GM12878 (cell line): Measurements from ENCODE around the gene SMURF1. TPM values are rescaled to one million over a fixed set of nuclear protein-coding genes. Genes with fewer than 3 reads are reported as not detected.

Experiments used
- ATAC-seq: fragments of 200-7000 bp; cut with Tn5 transposase; 3 replicates; pipeline ENCODE4 v1.9.1; 2020; ENCODE audit warnings: mild to moderate bottlenecking, moderate library complexity
- BruUV-seq: library from RNA; stranded (reverse); fragments of 400-500 nt; replicated peaks from 2 replicates; lab custom pipeline; 2021; lab: Mats Ljungman, UMichigan
- CTCF ChIA-PET: fragments of 300-600 bp; sonication (Branson Sonifier 250); formaldehyde crosslinking; extraction: SDS; loops from one replicate; lab custom pipeline; 2021; ENCODE audit warnings: inconsistent platforms; lab: Yijun Ruan, JAX
- POLR2A ChIA-PET: fragments of 350-600 bp; formaldehyde crosslinking; extraction: SDS; loops from one replicate; lab custom pipeline; 2021; ENCODE audit warnings: inconsistent platforms; lab: Charles Lee
- RAD21 ChIA-PET: fragments of 300-600 bp; sonication (Branson Sonifier 250); formaldehyde crosslinking; loops from one replicate; lab custom pipeline; 2023; ENCODE audit warnings: antibody characterized with exemption; ENCODE audit not compliant: unreplicated experiment; lab: Charles Lee
- SMC1A ChIA-PET: fragments of 300-600 bp; sonication (Branson Sonifier 250); formaldehyde crosslinking; loops from one replicate; lab custom pipeline; 2023; ENCODE audit not compliant: unreplicated experiment, uncharacterized antibody; lab: Charles Lee
- DNase-seq: peaks from one replicate; pipeline ENCODE4 v3.0.0-alpha.2; 2011; ENCODE audit warnings: low read depth, low spot score
- FAIRE-seq: peaks from 3 replicates; lab custom pipeline; 2011; peaks lifted over from hg19 to GRCh38; lab: Jason Lieb, UNC
- H2AFZ ChIP-seq: 2 replicates; pipeline ENCODE4 v1.6.0; 2011; ENCODE audit warnings: low read depth, low read length, control low read depth; ENCODE audit not compliant: control insufficient read depth
- H3K27ac ChIP-seq: 2 replicates; pipeline ENCODE4 v1.5.1; 2011; ENCODE audit warnings: control low read depth; ENCODE audit not compliant: control insufficient read depth, insufficient read depth
- H3K27me3 ChIP-seq, 2 experiments: replicated peaks in 1 of 2; 2 replicates each; pipeline versions ENCODE4 v1.6.0 to v1.6.1; 2011; ENCODE audit warnings: low read length in 1 of 2; ENCODE audit not compliant: control insufficient read depth in 2 of 2, insufficient read depth in 2 of 2
- H3K36me3 ChIP-seq, 2 experiments: 2 replicates each; pipeline ENCODE4 v1.5.1; 2011; ENCODE audit warnings: low read length in 1 of 2; ENCODE audit not compliant: control insufficient read depth in 2 of 2, insufficient read depth in 2 of 2
- H3K4me1 ChIP-seq: 2 replicates; pipeline ENCODE4 v1.6.1; 2011; ENCODE audit warnings: mild to moderate bottlenecking, low read length, moderate library complexity, mixed read lengths; ENCODE audit not compliant: control insufficient read depth, insufficient read depth
- H3K4me2 ChIP-seq: 2 replicates; pipeline ENCODE4 v1.6.0; 2011; ENCODE audit warnings: control low read depth; ENCODE audit not compliant: control insufficient read depth, insufficient read depth
- H3K4me3 ChIP-seq: fragments of 200-600 bp; sonication (generic); 2 replicates; pipeline ENCODE4 v1.5.1; 2016
- H3K79me2 ChIP-seq: 2 replicates; pipeline ENCODE4 v1.6.0; 2011; ENCODE audit warnings: low read length; ENCODE audit not compliant: control insufficient read depth, insufficient read depth
- H3K9ac ChIP-seq: 2 replicates; pipeline ENCODE4 v1.8.0; 2011; ENCODE audit warnings: low read length, control low read depth, mixed read lengths; ENCODE audit not compliant: control insufficient read depth, insufficient read depth
- H3K9me3 ChIP-seq: replicated peaks from 3 replicates; pipeline ENCODE4 v1.5.1; 2011; ENCODE audit warnings: mild to moderate bottlenecking, low read length; ENCODE audit not compliant: control insufficient read depth, insufficient read depth
- H4K20me1 ChIP-seq: 2 replicates; pipeline ENCODE4 v1.6.0; 2011; ENCODE audit not compliant: control insufficient read depth, insufficient read depth
- BMI1 ChIP-seq: fragments of 450-650 bp; IDR thresholded peaks from 2 replicates; pipeline ENCODE4 v1.6.1; 2016; ENCODE audit warnings: mild to moderate bottlenecking, moderate library complexity, borderline replicate concordance
- CTCF ChIP-seq, 3 experiments: IDR thresholded peaks in 2 of 3; conservative IDR thresholded peaks in 1 of 3; 2 replicates each; pipeline ENCODE4 v1.5.1; 2011; ENCODE audit warnings: low read depth in 3 of 3, low read length in 3 of 3, mild to moderate bottlenecking in 3 of 3, control low read depth in 2 of 3, moderate library complexity in 2 of 3, inconsistent platforms in 1 of 3, mixed read lengths in 1 of 3; ENCODE audit not compliant: control insufficient read depth in 2 of 3, insufficient read depth in 1 of 3; ENCODE audit errors: extremely low read depth in 1 of 3
- MEF2B ChIP-seq: fragments of 450-650 bp; IDR thresholded peaks from 2 replicates; pipeline ENCODE4 v1.6.1; 2018; ENCODE audit warnings: mild to moderate bottlenecking, moderate library complexity; ENCODE audit not compliant: partially characterized antibody, poor library complexity, severe bottlenecking
- NFYA ChIP-seq: IDR thresholded peaks from 2 replicates; pipeline ENCODE4 v1.6.1; 2011; ENCODE audit warnings: low read depth, mild to moderate bottlenecking, low read length, improper control_type of control experiment, borderline replicate concordance
- NFYB ChIP-seq: IDR thresholded peaks from 2 replicates; pipeline ENCODE4 v1.6.1; 2011; ENCODE audit warnings: low read depth, mild to moderate bottlenecking, low read length, improper control_type of control experiment, moderate library complexity; ENCODE audit not compliant: insufficient read depth
- PAX8 ChIP-seq: fragments of 450-650 bp; IDR thresholded peaks from 2 replicates; pipeline ENCODE4 v1.6.1; 2017; ENCODE audit warnings: mild to moderate bottlenecking, moderate library complexity
- RELB ChIP-seq: fragments of 450-650 bp; IDR thresholded peaks from 2 replicates; pipeline ENCODE4 v1.6.1; 2017; ENCODE audit warnings: low read depth, mild to moderate bottlenecking, moderate library complexity
- WGBS: methylation state at CpG from one replicate; pipeline ENCODE4 v1.1.6; 2016; ENCODE audit warnings: low lambda C conversion rate; ENCODE audit not compliant: insufficient replicate concordance, insufficient coverage; ENCODE audit errors: missing lambda C conversion rate; 5-methylcytosine and 5-hydroxymethylcytosine counted together
- in situ Hi-C: fragments of 300-500 bp; cut with MboI; formaldehyde crosslinking; loops from 9 replicates; pipeline ENCODE4 v1.14.3; 2018; ENCODE audit warnings: mixed read lengths
- intact Hi-C: fragments of 100-400 bp; cut with micrococcal nuclease; formaldehyde crosslinking; loops from one replicate; pipeline ENCODE4 v1.14.2; 2022; ENCODE audit not compliant: unreplicated experiment
- polyA plus RNA-seq, 11 experiments: library from polyadenylated mRNA; depleted of rRNA in 4 of 11; unstranded in 6 of 11; stranded (reverse) in 5 of 11; fragments of >200 nt; fragmentation: Nextera tagmentation in 4 of 11; fragmentation: Illumina TruSeq in 1 of 11; extraction: Ambion mirVana in 4 of 11; extraction: Trizol in 1 of 11; gene quantifications; 1 replicate in 1 of 11; 2 replicates in 10 of 11; pipeline versions ENCODE4 v1.2.1 to v1.2.3, GENCODE V29; 2011 to 2016; ENCODE audit warnings: inconsistent platforms in 2 of 11, missing spikeins in 2 of 11, low read depth in 1 of 11
- total RNA-seq, 4 experiments: library from RNA; depleted of rRNA in 3 of 4; stranded (reverse); fragments of >200 nt in 3 of 4; fragmentation: Illumina TruSeq in 1 of 4; extraction: Trizol in 1 of 4; gene quantifications; 2 replicates each; pipeline versions ENCODE4 v1.2.1 to v1.2.3, GENCODE V29; 2013 to 2021

Gene SMURF1
- total and polyA plus RNA-seq, 10 of the 15 experiments (the other 5 are each of a cell fraction or from before 2014, with no cell fraction given) = 0.76 to 14.0 (median 7.9) TPM

- in situ Hi-C loops (no loop called here), intact Hi-C loops (no loop called here)
- Histone ChIP-seq H3K27ac (no peak overlapping the region), H3K9me3 (no peaks in the 10 kb centered on the region; the same call in 2 of the 3 replicates), H3K4me1 (peaks cover 13% of the 10 kb centered on the region), H3K4me2 (no peak overlapping the region), H2AFZ (no peak overlapping the region), H3K4me3 (no peak overlapping the region), H3K36me3 (no peaks in the 10 kb centered on the region), H4K20me1 (no peaks in the 10 kb centered on the region), H3K9ac (no peak overlapping the region), H3K27me3 (no peaks in the 10 kb centered on the region), H3K79me2 (peaks cover 24% of the 10 kb centered on the region)
- FAIRE-seq (no peak), ATAC-seq (no peak), DNase-seq (no peak)
- ChIA-PET SMC1A (interaction anchor here (0.6 to 1.4 kb wide), 3 partner anchors 10 to 12 kb away, joined by 3 to 4 read pairs (median 3); no protein-coding TSS in a partner anchor), RAD21 (no interaction called here), CTCF (interaction anchor here (1.3 kb wide), 1 partner anchor 34 kb away, joined by 4 read pairs; no protein-coding TSS in a partner anchor), POLR2A (interaction anchor here (1.4 kb wide), 1 partner anchor 15 kb away, joined by 13 read pairs; no protein-coding TSS in a partner anchor)
- BruUV-seq = no TSS peak
- TF ChIP-seq RELB (no peak), MEF2B (no peak), BMI1 (no peak), NFYB (no peak), PAX8 (no peak), NFYA (no peak), CTCF (IDR thresholded peaks at IDR 0.05 in 2 of 3, conservative IDR thresholded peaks at IDR 0.05 in 1 of 3; ENCODE audit: control insufficient read depth in 2 of 3, extremely low read depth in 1 of 3, insufficient read depth in 1 of 3, low read depth in 3 of 3, low read length in 3 of 3) (no peak)
- 93% methylated on average over 3 of the region's 3 CpGs for WGBS
Observed at GRCh38 chr7:99105756-99106155, 38.2 kb downstream of the SMURF1 start.
